Upper lobe of left lung (tissue), 6 donors: ENCODE measurements around the gene CGB5. TPM values are rescaled to one million over a fixed set of nuclear protein-coding genes. Genes with fewer than 3 reads are reported as not detected.

Source experiments
- ATAC-seq, 2 donors: fragments of 200-7000 bp; cut with Tn5 transposase; one replicate each; pipeline ENCODE4 v1.9.1; 2022; ENCODE audit warnings: mild to moderate bottlenecking in 2 of 2, moderate library complexity in 2 of 2; ENCODE audit not compliant: low FRiP score in 2 of 2
- DNase-seq, 2 donors: peaks; one replicate each; pipeline ENCODE4 v3.0.0-alpha.2; 2019 to 2020
- H3K27ac ChIP-seq, 4 donors: fragments of 200-600 bp; sonication (generic); one replicate each; pipeline ENCODE4 v1.5.1; 2016 to 2019
- H3K27me3 ChIP-seq, 4 donors: fragments of 200-600 bp; sonication (generic); one replicate each; pipeline ENCODE4 v1.5.1; 2017 to 2019
- H3K36me3 ChIP-seq, 4 donors: fragments of 200-600 bp; sonication (generic); one replicate each; pipeline ENCODE4 v1.5.1; 2016 to 2019
- H3K4me1 ChIP-seq, 4 donors: fragments of 200-600 bp; sonication (generic); one replicate each; pipeline ENCODE4 v1.5.1; 2018 to 2019
- H3K4me3 ChIP-seq, 4 donors: fragments of 200-600 bp; sonication (generic); one replicate each; pipeline ENCODE4 v1.5.1; 2017 to 2019; ENCODE audit warnings: mild to moderate bottlenecking in 2 of 4, moderate library complexity in 1 of 4
- H3K9me3 ChIP-seq, 4 donors: fragments of 200-600 bp; sonication (generic); one replicate each; pipeline ENCODE4 v1.5.1; 2018 to 2019
- EP300 ChIP-seq, 4 donors: sonication (generic); formaldehyde crosslinking; IDR thresholded peaks; one replicate each; pipeline ENCODE4 v1.5.1; 2017; ENCODE audit warnings: antibody characterized with exemption in 4 of 4, control low read depth in 2 of 4
- POLR2A ChIP-seq, 4 donors: fragments of 450-650 bp; IDR thresholded peaks; one replicate each; pipeline ENCODE4 v1.5.1; 2016 to 2017; ENCODE audit warnings: antibody characterized with exemption in 4 of 4, mild to moderate bottlenecking in 2 of 4
- POLR2AphosphoS5 ChIP-seq, 2 donors: sonication (generic); formaldehyde crosslinking; IDR thresholded peaks; one replicate each; pipeline ENCODE4 v1.5.1; 2017; ENCODE audit warnings: antibody characterized with exemption in 2 of 2
- WGBS, 2 donors: methylation state at CpG; one replicate each; pipeline ENCODE4 v1.1.5; 2017 to 2018; 5-methylcytosine and 5-hydroxymethylcytosine counted together
- total RNA-seq, 6 donors: library from RNA; depleted of rRNA in 4 of 6; stranded (reverse); fragments of >200 nt in 4 of 6; gene quantifications; one replicate each; pipeline versions ENCODE4 v1.1.0 to v1.2.1, GENCODE V29; 2016 to 2021
- TF ChIP-seq, protein P1 (sequence below), 6 experiments: fragments of 450-650 bp in 4 of 6; fragments of 200-600 bp in 2 of 6; sonication (generic) in 2 of 6; IDR thresholded peaks; one replicate each; pipeline ENCODE4 v1.5.1; 2016 to 2019; ENCODE audit warnings: antibody characterized with exemption in 6 of 6
- donor health status: DM: no; HTN: no; CAD: no; lungs with moderate emphysema.
- donor health status: DM: no; HTN: yes; CAD: no; lungs with severe emphysema.

The CGB5 gene
- total RNA-seq, 6 donors from 2014 or later: not detected

- TF ChIP-seq POLR2A (IDR thresholded peaks at IDR 0.05): no peak
- no peak for TF ChIP-seq EP300 (IDR thresholded peaks at IDR 0.05)
- TF ChIP-seq, protein P1, sequence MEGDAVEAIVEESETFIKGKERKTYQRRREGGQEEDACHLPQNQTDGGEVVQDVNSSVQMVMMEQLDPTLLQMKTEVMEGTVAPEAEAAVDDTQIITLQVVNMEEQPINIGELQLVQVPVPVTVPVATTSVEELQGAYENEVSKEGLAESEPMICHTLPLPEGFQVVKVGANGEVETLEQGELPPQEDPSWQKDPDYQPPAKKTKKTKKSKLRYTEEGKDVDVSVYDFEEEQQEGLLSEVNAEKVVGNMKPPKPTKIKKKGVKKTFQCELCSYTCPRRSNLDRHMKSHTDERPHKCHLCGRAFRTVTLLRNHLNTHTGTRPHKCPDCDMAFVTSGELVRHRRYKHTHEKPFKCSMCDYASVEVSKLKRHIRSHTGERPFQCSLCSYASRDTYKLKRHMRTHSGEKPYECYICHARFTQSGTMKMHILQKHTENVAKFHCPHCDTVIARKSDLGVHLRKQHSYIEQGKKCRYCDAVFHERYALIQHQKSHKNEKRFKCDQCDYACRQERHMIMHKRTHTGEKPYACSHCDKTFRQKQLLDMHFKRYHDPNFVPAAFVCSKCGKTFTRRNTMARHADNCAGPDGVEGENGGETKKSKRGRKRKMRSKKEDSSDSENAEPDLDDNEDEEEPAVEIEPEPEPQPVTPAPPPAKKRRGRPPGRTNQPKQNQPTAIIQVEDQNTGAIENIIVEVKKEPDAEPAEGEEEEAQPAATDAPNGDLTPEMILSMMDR (IDR thresholded peaks at IDR 0.05): no peak
- TF ChIP-seq POLR2AphosphoS5 (IDR thresholded peaks at IDR 0.05): no peak
- Histone ChIP-seq H3K4me1 (no peaks in the 10 kb centered on the region), H3K36me3 (peaks cover 22 to 84% (median 49%) of the 10 kb centered on the region in 4 donors), H3K27me3 (no peaks in the 10 kb centered on the region), H3K9me3 (no peaks in the 10 kb centered on the region), H3K4me3 (no peak overlapping the region), H3K27ac (no peak overlapping the region)
- DNase-seq: no peak
- no peak for ATAC-seq
- WGBS, 2 donors: 91 to 95% methylated on average over 7 of the region's 7 CpGs
These were observed 38.6 kb upstream of the CGB5 start for GRCh38 chr19:49004964-49005614.

DNA sequence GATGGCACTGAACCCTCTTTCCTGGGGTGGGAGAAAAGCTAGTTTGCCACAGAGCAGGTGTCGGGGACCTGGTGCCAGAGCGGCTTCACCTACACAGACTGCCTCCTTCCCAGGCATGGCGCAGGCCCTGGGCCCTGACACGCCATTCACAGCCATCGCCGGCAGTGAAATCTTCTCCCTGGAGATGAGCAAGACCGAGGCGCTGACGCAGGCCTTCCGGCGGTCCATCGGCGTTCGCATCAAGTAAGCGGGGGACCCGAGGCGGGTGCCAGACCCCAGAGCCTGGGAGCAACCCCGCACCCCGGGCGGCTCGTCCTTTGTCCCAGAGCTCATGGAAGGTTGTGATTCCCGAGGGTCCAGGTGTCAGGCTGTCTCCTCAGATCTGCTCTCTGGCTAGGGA, 36.7 kb upstream of the CGB5 start:
- peaks cover 22 to 96% (median 62%) of the 10 kb centered on the region in 4 donors for H3K36me3 ChIP-seq
- 89 to 91% methylated on average over 8 to 22 of the region's 22 CpGs for WGBS, 2 donors
- H3K27me3 ChIP-seq: no peaks in the 10 kb centered on the region
- DNase-seq (peak in 1 of 2 donors; percentile 82), ATAC-seq (no peak)
- no peak overlapping the region for H3K4me3 ChIP-seq
- no peaks in the 10 kb centered on the region for H3K4me1 ChIP-seq
- TF ChIP-seq POLR2AphosphoS5 (IDR thresholded peaks at IDR 0.05) (no peak), EP300 (IDR thresholded peaks at IDR 0.05) (no peak), POLR2A (IDR thresholded peaks at IDR 0.05) (no peak)
- TF ChIP-seq, protein P1 (IDR thresholded peaks at IDR 0.05): no peak
- H3K27ac ChIP-seq: no peak overlapping the region
- H3K9me3 ChIP-seq: no peaks in the 10 kb centered on the region

DNA sequence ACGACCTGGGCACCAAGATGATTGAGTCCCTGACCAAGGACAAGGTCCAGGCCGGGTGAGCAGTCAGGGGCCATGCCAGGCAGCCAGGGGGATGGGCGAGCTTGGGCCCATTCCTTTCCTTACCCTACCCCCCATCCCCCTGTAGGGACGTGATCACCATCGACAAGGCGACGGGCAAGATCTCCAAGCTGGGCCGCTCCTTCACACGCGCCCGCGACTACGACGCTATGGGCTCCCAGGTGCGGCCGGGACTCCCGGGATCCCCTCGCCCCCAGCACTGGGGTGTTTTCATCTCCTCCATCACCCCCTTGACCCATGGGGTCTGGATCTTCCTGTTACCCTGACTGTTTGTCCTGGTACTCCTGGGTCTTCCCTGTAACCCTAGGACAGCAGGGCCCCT, 33.8 kb upstream of the CGB5 start:
- Histone ChIP-seq H3K9me3 (no peaks in the 10 kb centered on the region), H3K4me3 (no peak overlapping the region), H3K4me1 (no peaks in the 10 kb centered on the region), H3K36me3 (peaks cover 22 to 91% (median 57%) of the 10 kb centered on the region in 4 donors), H3K27me3 (no peaks in the 10 kb centered on the region), H3K27ac (no peak overlapping the region)
- WGBS, 2 donors: 95 to 96% methylated on average over 14 to 18 of the region's 18 CpGs
- DNase-seq (peak in 1 of 2 donors; percentile 53), ATAC-seq (no peak)
- TF ChIP-seq POLR2AphosphoS5 (IDR thresholded peaks at IDR 0.05) (no peak), EP300 (IDR thresholded peaks at IDR 0.05) (no peak)

DNA sequence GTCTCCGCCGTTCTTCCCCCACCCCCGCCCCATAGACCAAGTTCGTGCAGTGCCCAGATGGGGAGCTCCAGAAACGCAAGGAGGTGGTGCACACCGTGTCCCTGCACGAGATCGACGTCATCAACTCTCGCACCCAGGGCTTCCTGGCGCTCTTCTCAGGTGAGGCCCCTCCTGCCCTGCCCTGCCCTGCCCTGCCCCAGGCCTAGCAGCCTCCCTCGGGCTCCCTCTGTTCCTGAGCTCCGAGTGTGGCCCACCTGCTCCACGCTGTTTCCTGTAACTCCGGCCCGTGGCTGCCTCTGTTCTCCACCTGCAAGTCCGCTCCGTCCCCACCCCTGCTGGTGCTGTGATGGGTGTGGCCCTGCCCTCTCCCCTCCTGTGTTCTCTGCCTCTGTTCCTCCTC, 33.2 kb upstream of the CGB5 start:
- H3K9me3 ChIP-seq: no peaks in the 10 kb centered on the region
- TF ChIP-seq EP300 (IDR thresholded peaks at IDR 0.05) (no peak), POLR2A (IDR thresholded peaks at IDR 0.05) (no peak), POLR2AphosphoS5 (IDR thresholded peaks at IDR 0.05) (no peak)
- TF ChIP-seq, protein P1 (IDR thresholded peaks at IDR 0.05): no peak

DNA sequence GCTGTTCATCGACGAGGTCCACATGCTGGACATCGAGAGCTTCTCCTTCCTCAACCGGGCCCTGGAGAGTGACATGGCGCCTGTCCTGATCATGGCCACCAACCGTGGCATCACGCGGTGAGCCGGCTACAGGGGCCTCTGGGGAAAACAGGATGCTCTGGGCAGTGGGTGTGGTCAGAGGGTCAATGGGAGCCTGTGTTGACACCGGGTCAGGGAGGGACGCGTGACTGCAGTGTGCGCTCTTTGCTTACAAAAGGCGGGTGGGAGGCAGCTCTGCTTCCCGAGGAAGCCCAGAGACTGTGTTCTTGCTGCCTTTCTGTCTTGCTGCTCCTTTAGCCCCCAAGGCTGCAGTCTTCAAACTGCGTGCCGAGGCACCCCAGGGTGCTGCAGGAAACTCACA, 32.5 kb upstream of the CGB5 start:
- peak in 1 of 2 donors; percentile 20 for ATAC-seq
- WGBS, 2 donors: 75 to 85% methylated on average over 4 to 17 of the region's 17 CpGs
- H3K27me3 ChIP-seq: no peaks in the 10 kb centered on the region
- peak in 1 of 2 donors; percentile 48 for DNase-seq
- no peaks in the 10 kb centered on the region for H3K4me1 ChIP-seq
- no peak overlapping the region for H3K27ac ChIP-seq
- no peak for TF ChIP-seq POLR2AphosphoS5 (IDR thresholded peaks at IDR 0.05)
- TF ChIP-seq, protein P1 (IDR thresholded peaks at IDR 0.05): no peak
- no peak for TF ChIP-seq EP300 (IDR thresholded peaks at IDR 0.05)
- TF ChIP-seq POLR2A (IDR thresholded peaks at IDR 0.05): no peak
- peaks cover 15 to 91% (median 51%) of the 10 kb centered on the region in 4 donors for H3K36me3 ChIP-seq
- no peak overlapping the region for H3K4me3 ChIP-seq
- no peaks in the 10 kb centered on the region for H3K9me3 ChIP-seq

More for the DNA sequence above, 33.2 kb upstream of the CGB5 start:
- H3K4me3 ChIP-seq: no peak overlapping the region
- no peaks in the 10 kb centered on the region for H3K27me3 ChIP-seq
- ATAC-seq: no peak
- WGBS, 2 donors: 92 to 93% methylated on average over 14 to 18 of the region's 18 CpGs
- peak in 1 of 2 donors; percentile 53 for DNase-seq
- no peaks in the 10 kb centered on the region for H3K4me1 ChIP-seq
- peaks cover 16 to 91% (median 55%) of the 10 kb centered on the region in 4 donors for H3K36me3 ChIP-seq
- H3K27ac ChIP-seq: no peak overlapping the region
